HTERT RPE-1 (cell line): ENCODE results near the gene TNRC6B.
"Not testable (repeated sequence)": the region's sequence is repeated elsewhere in the genome, so short reads cannot be mapped to it uniquely, and the experiment has no call there.

Experiments used
- in situ Hi-C: fragments of 300-500 bp; cut with MboI; formaldehyde crosslinking; loops from 4 replicates; pipeline ENCODE4 v1.14.3; 2020; ENCODE audit warnings: low sequenced_read_pairs

TNRC6B gene

GRCh38 chr22:40276996-40277823, 99.5 kb downstream of the TNRC6B start:
- in situ Hi-C loops, result no loop called here

- in situ Hi-C loops, result no loop called here
Observed at GRCh38 chr22:40279017-40279416, 101.3 kb downstream of the TNRC6B start.

- in situ Hi-C loops, result no loop called here
Observed at GRCh38 chr22:40281717-40282116, 104.0 kb downstream of the TNRC6B start.

GRCh38 chr22:40285513-40285912, 107.8 kb downstream of the TNRC6B start:
- in situ Hi-C loops, result no loop called here

- in situ Hi-C loops, result no loop called here
Observed at GRCh38 chr22:40289991-40290459, 112.3 kb downstream of the TNRC6B start.

- in situ Hi-C loops, result no loop called here
Observed at GRCh38 chr22:40290516-40290915, 112.8 kb downstream of the TNRC6B start.

GRCh38 chr22:40294696-40295095, 117.0 kb downstream of the TNRC6B start:
- in situ Hi-C loops, result no loop called here

- in situ Hi-C loops, result no loop called here
Observed at GRCh38 chr22:40300316-40300715, 122.6 kb downstream of the TNRC6B start.

- in situ Hi-C loops, result no loop called here
Observed at GRCh38 chr22:40300884-40301672, 123.4 kb downstream of the TNRC6B start.

- in situ Hi-C loops, result no loop called here
Observed at GRCh38 chr22:40302149-40302548, 124.4 kb downstream of the TNRC6B start.

GRCh38 chr22:40305625-40306024, 127.9 kb downstream of the TNRC6B start:
- in situ Hi-C loops, result no loop called here

GRCh38 chr22:40308999-40309573, 131.4 kb downstream of the TNRC6B start:
- in situ Hi-C loops, result no loop called here

GRCh38 chr22:40309631-40310030, 131.9 kb downstream of the TNRC6B start:
- in situ Hi-C loops, result no loop called here

- in situ Hi-C loops, result no loop called here
Observed at GRCh38 chr22:40310081-40310767, 132.5 kb downstream of the TNRC6B start.

- in situ Hi-C loops, result no loop called here
Observed at GRCh38 chr22:40310768-40311120, 133.0 kb downstream of the TNRC6B start.

GRCh38 chr22:40311646-40312045, 133.9 kb downstream of the TNRC6B start:
- in situ Hi-C loops, result not testable (repeated sequence)

- in situ Hi-C loops, result no loop called here
Observed at GRCh38 chr22:40312050-40312449, 134.3 kb downstream of the TNRC6B start.

- in situ Hi-C loops, result no loop called here
Observed at GRCh38 chr22:40313007-40313406, 135.3 kb downstream of the TNRC6B start.

- in situ Hi-C loops, result no loop called here
Observed at GRCh38 chr22:40314041-40314440, 136.3 kb downstream of the TNRC6B start.

- in situ Hi-C loops, result no loop called here
Observed at GRCh38 chr22:40320687-40321086, 143.0 kb downstream of the TNRC6B start.

- in situ Hi-C loops, result no loop called here
Observed at GRCh38 chr22:40322021-40322420, 144.3 kb downstream of the TNRC6B start.
